ENCODE measurements around the gene RAB25.
"Not testable (repeated sequence)": the region's sequence is repeated elsewhere in the genome, so short reads cannot be mapped to it uniquely, and the experiment has no call there.

Gene RAB25

GRCh38 chr1:156111355-156111962 is 50.5 kb downstream of the RAB25 start:
- DNase-seq (ENCODE audit: low read depth, low spot score) = no peak
- peaks cover 29% of the 10 kb centered on the region for H3K4me1 ChIP-seq (ENCODE audit: insufficient read depth, insufficient read length)
- TF ChIP-seq SUZ12 (IDR thresholded peaks at IDR 0.05; ENCODE audit: extremely low read depth, insufficient read depth, insufficient read length) (no peak), YY1 (IDR thresholded peaks at IDR 0.05; ENCODE audit: insufficient read depth, insufficient read length) (no peak), ZNF274 (IDR thresholded peaks at IDR 0.05; ENCODE audit: low read depth, low read length) (no peak)
- H3K9ac ChIP-seq (ENCODE audit: insufficient read length, low read depth) = no peak overlapping the region
- no peak overlapping the region for H3K4me3 ChIP-seq (ENCODE audit: insufficient read length, low read depth)
- no peaks in the 10 kb centered on the region for H3K27me3 ChIP-seq (ENCODE audit: insufficient read depth, insufficient read length)
- H3K36me3 ChIP-seq (ENCODE audit: insufficient read depth, insufficient read length, low read length) = peaks cover 25% of the 10 kb centered on the region
- no peaks in the 10 kb centered on the region for H3K9me3 ChIP-seq (ENCODE audit: insufficient read depth, low read length)

DNA sequence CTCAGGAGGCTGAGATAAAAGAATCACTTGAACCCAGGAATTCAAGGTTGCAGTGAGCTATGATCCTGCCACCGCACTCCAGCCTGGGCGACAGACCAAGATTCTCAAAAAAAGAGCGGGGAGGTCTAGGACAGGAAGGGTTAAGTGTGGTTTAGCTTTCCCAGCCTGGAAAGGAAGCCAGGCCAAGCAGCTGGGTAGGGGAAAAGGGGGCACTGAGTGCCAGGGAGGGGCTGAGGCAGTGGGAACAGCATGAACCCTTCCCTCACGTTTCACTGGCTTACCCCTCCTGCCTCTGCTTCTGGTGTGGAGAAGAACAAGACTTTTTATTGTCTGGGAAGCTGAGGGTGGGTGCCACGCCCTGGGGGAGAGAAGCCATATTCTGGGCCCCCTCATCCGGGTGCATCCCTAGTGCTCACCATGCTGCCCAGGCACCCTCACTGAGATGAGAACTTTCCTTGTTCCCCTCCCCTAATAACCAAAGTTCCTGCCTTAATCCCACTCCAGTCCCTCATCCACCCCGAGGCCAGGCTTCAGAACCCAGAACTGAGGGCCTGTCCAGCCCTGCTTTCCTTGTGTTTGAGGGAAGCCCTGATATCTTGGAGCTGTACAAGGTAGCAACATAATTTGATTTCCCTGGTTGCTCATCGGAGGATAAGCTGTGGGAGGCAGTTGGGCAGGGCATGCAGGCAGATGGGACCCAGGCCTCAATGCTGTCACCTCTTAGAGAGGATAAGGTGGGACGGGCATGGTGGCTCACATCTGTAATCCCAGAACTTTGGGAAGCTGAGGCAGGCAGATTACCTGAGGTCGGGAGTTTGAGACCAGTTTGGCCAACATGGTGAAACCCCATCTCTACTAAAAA is 51.5 kb downstream of the RAB25 start:
- Histone ChIP-seq H3K9me3 (ENCODE audit: insufficient read depth, low read length) (no peaks in the 10 kb centered on the region), H3K27me3 (ENCODE audit: insufficient read depth, insufficient read length) (no peaks in the 10 kb centered on the region), H3K4me1 (ENCODE audit: insufficient read depth, insufficient read length) (peaks cover 21% of the 10 kb centered on the region), H3K4me3 (ENCODE audit: insufficient read length, low read depth) (no peak overlapping the region), H3K36me3 (ENCODE audit: insufficient read depth, insufficient read length, low read length) (peaks cover 27% of the 10 kb centered on the region), H3K9ac (ENCODE audit: insufficient read length, low read depth) (peak overlapping the region; percentile 24)
- DNase-seq (ENCODE audit: low read depth, low spot score) = no peak
- no peak for TF ChIP-seq SUZ12 (IDR thresholded peaks at IDR 0.05; ENCODE audit: extremely low read depth, insufficient read depth, insufficient read length)
- TF ChIP-seq ZNF274 (IDR thresholded peaks at IDR 0.05; ENCODE audit: low read depth, low read length) = no peak
- TF ChIP-seq YY1 (IDR thresholded peaks at IDR 0.05; ENCODE audit: insufficient read depth, insufficient read length) = no peak

DNA sequence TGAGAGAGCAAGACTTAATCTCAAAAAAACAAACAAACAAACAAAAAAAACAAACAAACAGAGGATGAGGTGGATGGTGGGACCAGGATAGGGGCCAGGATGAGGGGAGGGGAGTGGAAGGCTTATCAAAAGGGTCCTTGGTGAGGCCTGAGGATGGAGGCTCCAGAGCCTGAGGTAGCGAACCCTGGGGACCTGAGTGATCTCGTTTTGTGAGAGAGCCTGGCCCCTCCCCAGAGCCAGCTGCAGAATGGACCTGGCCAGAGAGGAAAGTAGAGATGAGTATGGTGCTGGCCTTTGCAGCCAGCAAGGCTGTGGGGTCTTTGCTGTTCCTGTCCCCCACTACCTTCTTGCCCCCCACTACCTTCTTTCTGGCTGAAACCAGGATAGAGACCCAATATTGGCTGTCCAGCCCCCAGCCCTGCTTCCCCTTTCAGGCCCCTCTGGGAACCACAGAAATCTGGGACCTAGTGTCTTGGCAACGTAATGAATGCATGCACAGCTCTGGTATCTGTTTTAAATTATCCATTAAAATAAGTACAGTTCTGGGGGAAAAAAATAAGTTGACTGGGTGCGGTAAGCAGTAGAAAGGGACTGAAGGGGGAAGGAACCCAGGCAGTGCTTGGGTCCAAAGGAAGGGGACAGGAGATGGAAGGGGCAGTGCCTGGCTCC is 52.5 kb downstream of the RAB25 start:
- no peaks in the 10 kb centered on the region for H3K27me3 ChIP-seq (ENCODE audit: insufficient read depth, insufficient read length)
- no peak for DNase-seq (ENCODE audit: low read depth, low spot score)
- TF ChIP-seq YY1 (IDR thresholded peaks at IDR 0.05; ENCODE audit: insufficient read depth, insufficient read length) (no peak), ZNF274 (IDR thresholded peaks at IDR 0.05; ENCODE audit: low read depth, low read length) (no peak), SUZ12 (IDR thresholded peaks at IDR 0.05; ENCODE audit: extremely low read depth, insufficient read depth, insufficient read length) (no peak)
- H3K36me3 ChIP-seq (ENCODE audit: insufficient read depth, insufficient read length, low read length) = peaks cover 34% of the 10 kb centered on the region
- H3K4me1 ChIP-seq (ENCODE audit: insufficient read depth, insufficient read length) = peaks cover 25% of the 10 kb centered on the region
- H3K4me3 ChIP-seq (ENCODE audit: insufficient read length, low read depth) = no peak overlapping the region
- H3K9ac ChIP-seq (ENCODE audit: insufficient read length, low read depth) = peak overlapping the region; percentile 100
- H3K9me3 ChIP-seq (ENCODE audit: insufficient read depth, low read length) = no peaks in the 10 kb centered on the region

DNA sequence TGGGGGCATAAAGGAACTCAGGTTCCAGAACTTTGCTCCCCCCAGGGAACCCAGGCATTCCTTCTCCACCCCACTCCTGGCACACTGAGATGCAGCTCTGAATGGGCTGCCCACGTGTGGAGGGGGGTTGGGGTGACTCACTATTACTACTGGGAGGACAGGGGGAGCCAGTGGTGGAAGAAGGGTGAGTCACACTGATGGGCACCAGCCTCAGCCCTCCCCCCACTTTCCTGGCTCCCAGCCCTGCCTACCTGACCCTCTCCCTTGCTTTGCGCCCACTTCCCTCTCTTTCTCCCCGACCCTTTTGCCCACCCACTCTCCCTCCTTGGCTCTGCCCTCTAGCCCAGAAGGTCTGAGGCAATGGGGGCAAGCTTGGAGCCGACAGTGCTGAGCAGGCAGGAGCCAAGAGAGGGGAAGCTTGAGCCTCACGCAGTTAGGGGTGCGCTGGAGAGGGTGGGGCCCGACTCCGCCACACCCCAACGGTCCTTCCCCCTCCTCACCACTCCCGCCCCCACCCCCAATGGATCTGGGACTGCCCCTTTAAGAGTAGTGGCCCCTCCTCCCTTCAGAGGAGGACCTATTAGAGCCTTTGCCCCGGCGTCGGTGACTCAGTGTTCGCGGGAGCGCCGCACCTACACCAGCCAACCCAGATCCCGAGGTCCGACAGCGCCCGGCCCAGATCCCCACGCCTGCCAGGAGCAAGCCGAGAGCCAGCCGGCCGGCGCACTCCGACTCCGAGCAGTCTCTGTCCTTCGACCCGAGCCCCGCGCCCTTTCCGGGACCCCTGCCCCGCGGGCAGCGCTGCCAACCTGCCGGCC is 53.4 kb downstream of the RAB25 start, which contains the start of gene LMNA:
TSS of gene LMNA (plus strand) at position 611 of the 818 bp plus-strand sequence. CDS start 208 bp downstream, outside the sequence.
- H3K4me3 ChIP-seq (ENCODE audit: insufficient read length, low read depth) = peak within 1 kb of the TSS; percentile 96
- peaks cover 25% of the 10 kb centered on the region for H3K4me1 ChIP-seq (ENCODE audit: insufficient read depth, insufficient read length)
- no peaks in the 10 kb centered on the region for H3K27me3 ChIP-seq (ENCODE audit: insufficient read depth, insufficient read length)
- no peak for TF ChIP-seq SUZ12 (IDR thresholded peaks at IDR 0.05; ENCODE audit: extremely low read depth, insufficient read depth, insufficient read length)
- peaks cover 35% of the 10 kb centered on the region for H3K36me3 ChIP-seq (ENCODE audit: insufficient read depth, insufficient read length, low read length)
- H3K9me3 ChIP-seq (ENCODE audit: insufficient read depth, low read length) = no peaks in the 10 kb centered on the region
- peak; percentile 87 for DNase-seq (ENCODE audit: low read depth, low spot score)
- H3K9ac ChIP-seq (ENCODE audit: insufficient read length, low read depth) = peak within 1 kb of the TSS; percentile 100

DNA sequence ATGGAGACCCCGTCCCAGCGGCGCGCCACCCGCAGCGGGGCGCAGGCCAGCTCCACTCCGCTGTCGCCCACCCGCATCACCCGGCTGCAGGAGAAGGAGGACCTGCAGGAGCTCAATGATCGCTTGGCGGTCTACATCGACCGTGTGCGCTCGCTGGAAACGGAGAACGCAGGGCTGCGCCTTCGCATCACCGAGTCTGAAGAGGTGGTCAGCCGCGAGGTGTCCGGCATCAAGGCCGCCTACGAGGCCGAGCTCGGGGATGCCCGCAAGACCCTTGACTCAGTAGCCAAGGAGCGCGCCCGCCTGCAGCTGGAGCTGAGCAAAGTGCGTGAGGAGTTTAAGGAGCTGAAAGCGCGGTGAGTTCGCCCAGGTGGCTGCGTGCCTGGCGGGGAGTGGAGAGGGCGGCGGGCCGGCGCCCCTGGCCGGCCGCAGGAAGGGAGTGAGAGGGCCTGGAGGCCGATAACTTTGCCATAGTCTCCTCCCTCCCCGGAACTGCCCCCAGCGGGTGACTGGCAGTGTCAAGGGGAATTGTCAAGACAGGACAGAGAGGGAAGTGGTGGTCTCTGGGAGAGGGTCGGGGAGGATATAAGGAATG is 54.1 kb downstream of the RAB25 start:
- DNase-seq (ENCODE audit: low read depth, low spot score) = no peak
- TF ChIP-seq ZNF274 (IDR thresholded peaks at IDR 0.05; ENCODE audit: low read depth, low read length) = no peak
- TF ChIP-seq YY1 (IDR thresholded peaks at IDR 0.05; ENCODE audit: insufficient read depth, insufficient read length) = no peak
- no peak for TF ChIP-seq SUZ12 (IDR thresholded peaks at IDR 0.05; ENCODE audit: extremely low read depth, insufficient read depth, insufficient read length)
- Histone ChIP-seq H3K9me3 (ENCODE audit: insufficient read depth, low read length) (no peaks in the 10 kb centered on the region), H3K27me3 (ENCODE audit: insufficient read depth, insufficient read length) (no peaks in the 10 kb centered on the region), H3K4me1 (ENCODE audit: insufficient read depth, insufficient read length) (peaks cover 29% of the 10 kb centered on the region), H3K9ac (ENCODE audit: insufficient read length, low read depth) (peak overlapping the region; percentile 100), H3K4me3 (ENCODE audit: insufficient read length, low read depth) (peak overlapping the region; percentile 96), H3K36me3 (ENCODE audit: insufficient read depth, insufficient read length, low read length) (peaks cover 38% of the 10 kb centered on the region)

GRCh38 chr1:156115514-156116374 is 54.8 kb downstream of the RAB25 start:
- H3K9ac ChIP-seq (ENCODE audit: insufficient read length, low read depth) = peak overlapping the region; percentile 100
- H3K4me1 ChIP-seq (ENCODE audit: insufficient read depth, insufficient read length) = peaks cover 36% of the 10 kb centered on the region
- no peaks in the 10 kb centered on the region for H3K9me3 ChIP-seq (ENCODE audit: insufficient read depth, low read length)
- H3K27me3 ChIP-seq (ENCODE audit: insufficient read depth, insufficient read length) = no peaks in the 10 kb centered on the region
- peaks cover 43% of the 10 kb centered on the region for H3K36me3 ChIP-seq (ENCODE audit: insufficient read depth, insufficient read length, low read length)
- TF ChIP-seq ZNF274 (IDR thresholded peaks at IDR 0.05; ENCODE audit: low read depth, low read length) (no peak), YY1 (IDR thresholded peaks at IDR 0.05; ENCODE audit: insufficient read depth, insufficient read length) (no peak), SUZ12 (IDR thresholded peaks at IDR 0.05; ENCODE audit: extremely low read depth, insufficient read depth, insufficient read length) (no peak)
- DNase-seq (ENCODE audit: low read depth, low spot score) = no peak
- peak overlapping the region; percentile 96 for H3K4me3 ChIP-seq (ENCODE audit: insufficient read length, low read depth)

- Histone ChIP-seq H3K4me1 (ENCODE audit: insufficient read depth, insufficient read length) (peaks cover 44% of the 10 kb centered on the region), H3K4me3 (ENCODE audit: insufficient read length, low read depth) (peak overlapping the region; percentile 96), H3K36me3 (ENCODE audit: insufficient read depth, insufficient read length, low read length) (peaks cover 48% of the 10 kb centered on the region)
- DNase-seq (ENCODE audit: low read depth, low spot score); H3K9ac ChIP-seq (ENCODE audit: insufficient read length, low read depth); H3K27me3 ChIP-seq (ENCODE audit: insufficient read depth, insufficient read length); H3K9me3 ChIP-seq (ENCODE audit: insufficient read depth, low read length): not testable (repeated sequence)
Observed at GRCh38 chr1:156116731-156117130, 55.8 kb downstream of the RAB25 start.
